Smooth muscle cell (in vitro differentiated cells): ENCODE data around the gene TCTN1. TPM values are rescaled to one million over a fixed set of nuclear protein-coding genes. Genes with fewer than 3 reads are reported as not detected.
A peak's percentile ranks its signal among the peaks of the same experiment; 100 is the strongest.
"Not testable (repeated sequence)": the region's sequence is repeated elsewhere in the genome, so short reads cannot be mapped to it uniquely, and the experiment has no call there.

Source experiments
- DNase-seq: peaks from one replicate; lab custom pipeline; 2025; ENCODE audit not compliant: unreplicated experiment; lab: John Stamatoyannopoulos, UW
- H2AFZ ChIP-seq: fragments of 200-600 bp; sonication (generic); 2 replicates; pipeline ENCODE4 v1.6.0; 2016; ENCODE audit warnings: antibody characterized with exemption, low read depth, mild to moderate bottlenecking
- H3F3A ChIP-seq: fragments of 200-600 bp; sonication (generic); 2 replicates; pipeline ENCODE4 v1.6.0; 2017; ENCODE audit warnings: antibody characterized with exemption, low read depth
- H3K27ac ChIP-seq: fragments of 200-600 bp; sonication (generic); 2 replicates; pipeline ENCODE4 v1.5.1; 2016; ENCODE audit warnings: low read depth, mild to moderate bottlenecking
- H3K27me3 ChIP-seq: fragments of 200-600 bp; sonication (generic); 2 replicates; pipeline ENCODE4 v1.6.1; 2016; ENCODE audit warnings: low read depth, mild to moderate bottlenecking
- H3K36me3 ChIP-seq: fragments of 200-600 bp; sonication (generic); 2 replicates; pipeline ENCODE4 v1.5.1; 2016; ENCODE audit warnings: low read depth
- H3K4me1 ChIP-seq: fragments of 200-600 bp; sonication (generic); 2 replicates; pipeline ENCODE4 v1.5.1; 2016; ENCODE audit warnings: low read depth
- H3K4me2 ChIP-seq: fragments of 200-600 bp; sonication (generic); 2 replicates; pipeline ENCODE4 v1.6.0; 2016; ENCODE audit warnings: mild to moderate bottlenecking
- H3K4me3 ChIP-seq: fragments of 200-600 bp; sonication (generic); 2 replicates; pipeline ENCODE4 v1.5.1; 2016; ENCODE audit warnings: mild to moderate bottlenecking
- H3K79me2 ChIP-seq: fragments of 200-600 bp; sonication (generic); 2 replicates; pipeline ENCODE4 v1.6.0; 2016; ENCODE audit warnings: low read depth, mild to moderate bottlenecking
- H3K9ac ChIP-seq: fragments of 200-600 bp; sonication (generic); 2 replicates; pipeline ENCODE4 v1.6.0; 2016; ENCODE audit warnings: low read depth
- H3K9me3 ChIP-seq: fragments of 200-600 bp; sonication (generic); replicated peaks from 2 replicates; pipeline ENCODE4 v1.5.1; 2016; ENCODE audit warnings: low read depth
- H4K20me1 ChIP-seq: fragments of 200-600 bp; sonication (generic); 2 replicates; pipeline ENCODE4 v1.6.0; 2016; ENCODE audit warnings: low read depth
- CTCF ChIP-seq: fragments of 200-600 bp; sonication (generic); IDR thresholded peaks from 2 replicates; pipeline ENCODE4 v1.5.1; 2017; ENCODE audit warnings: borderline replicate concordance, mild to moderate bottlenecking, antibody characterized with exemption; ENCODE audit not compliant: insufficient read depth, poor library complexity, severe bottlenecking
- WGBS: methylation state at CpG from one replicate; pipeline ENCODE4 v1.1.7; 2016; ENCODE audit warnings: low lambda C conversion rate; 5-methylcytosine and 5-hydroxymethylcytosine counted together
- polyA plus RNA-seq: library from polyadenylated mRNA; unstranded; fragments of >200 nt; fragmentation: Nextera tagmentation; extraction: Ambion mirVana; gene quantifications from 2 replicates; pipeline ENCODE4 v1.2.1, GENCODE V29; 2016
- total RNA-seq: library from RNA; depleted of rRNA; stranded (reverse); fragments of >200 nt; gene quantifications from 2 replicates; pipeline ENCODE4 v1.2.3, GENCODE V29; 2014

The TCTN1 gene
- total and polyA plus RNA-seq, 2 experiments from 2014 or later, result 22.5 to 28.4 TPM

- no peaks in the 10 kb centered on the region for H3K4me1 ChIP-seq
- no peak for TF ChIP-seq CTCF
- no peak overlapping the region for H2AFZ ChIP-seq
- no peak overlapping the region for H3K27ac ChIP-seq
- no peak for DNase-seq
- no peak overlapping the region for H3K4me3 ChIP-seq
- H3F3A ChIP-seq, result no peaks in the 10 kb centered on the region
- no peaks in the 10 kb centered on the region for H3K36me3 ChIP-seq
- no peak overlapping the region for H3K4me2 ChIP-seq
- no peaks in the 10 kb centered on the region for H4K20me1 ChIP-seq
- H3K27me3 ChIP-seq, result no peaks in the 10 kb centered on the region
- H3K79me2 ChIP-seq, result no peaks in the 10 kb centered on the region
- H3K9ac ChIP-seq, result no peak overlapping the region
- no peaks in the 10 kb centered on the region for H3K9me3 ChIP-seq
- WGBS, result 88% methylated on average over 1 of the region's 1 CpG
Measured at GRCh38 chr12:110597885-110598284, 16.0 kb upstream of the TCTN1 start.

- Histone ChIP-seq H3K36me3 (no peaks in the 10 kb centered on the region), H3K27me3 (no peaks in the 10 kb centered on the region), H2AFZ (no peak overlapping the region), H4K20me1 (no peaks in the 10 kb centered on the region), H3K9me3 (no peaks in the 10 kb centered on the region), H3K79me2 (no peaks in the 10 kb centered on the region), H3K27ac (no peak overlapping the region), H3F3A (no peaks in the 10 kb centered on the region), H3K4me1 (no peaks in the 10 kb centered on the region), H3K9ac (no peak overlapping the region), H3K4me2 (no peak overlapping the region), H3K4me3 (no peak overlapping the region)
- 94% methylated on average over 4 of the region's 4 CpGs for WGBS
- no peak for TF ChIP-seq CTCF
- DNase-seq, result no peak
Measured at GRCh38 chr12:110599334-110599733, 14.6 kb upstream of the TCTN1 start.

- TF ChIP-seq CTCF, result peak; percentile 51
- 79% methylated on average over 4 of the region's 4 CpGs for WGBS
- Histone ChIP-seq H3K9me3 (no peaks in the 10 kb centered on the region), H2AFZ (no peak overlapping the region), H3K4me3 (no peak overlapping the region), H4K20me1 (no peaks in the 10 kb centered on the region), H3K9ac (no peak overlapping the region), H3K27ac (no peak overlapping the region), H3K4me1 (no peaks in the 10 kb centered on the region), H3K79me2 (no peaks in the 10 kb centered on the region), H3F3A (no peaks in the 10 kb centered on the region), H3K36me3 (no peaks in the 10 kb centered on the region), H3K27me3 (no peaks in the 10 kb centered on the region), H3K4me2 (no peak overlapping the region)
- no peak for DNase-seq
Measured at GRCh38 chr12:110600254-110600653, 13.7 kb upstream of the TCTN1 start.

GRCh38 chr12:110602085-110602814 lies 11.7 kb upstream of the TCTN1 start:
- H3K36me3 ChIP-seq, H3K27me3 ChIP-seq, H3K4me1 ChIP-seq, DNase-seq, H3K27ac ChIP-seq, H3K79me2 ChIP-seq, H3K9ac ChIP-seq, H3K4me3 ChIP-seq, H3F3A ChIP-seq, H3K4me2 ChIP-seq, H3K9me3 ChIP-seq, H4K20me1 ChIP-seq, H2AFZ ChIP-seq: not testable (repeated sequence)
- WGBS, result 65% methylated on average over 14 of the region's 14 CpGs
- peak; percentile 66 for TF ChIP-seq CTCF
